Measurements from ENCODE around the gene CHRNA4.

DNA sequence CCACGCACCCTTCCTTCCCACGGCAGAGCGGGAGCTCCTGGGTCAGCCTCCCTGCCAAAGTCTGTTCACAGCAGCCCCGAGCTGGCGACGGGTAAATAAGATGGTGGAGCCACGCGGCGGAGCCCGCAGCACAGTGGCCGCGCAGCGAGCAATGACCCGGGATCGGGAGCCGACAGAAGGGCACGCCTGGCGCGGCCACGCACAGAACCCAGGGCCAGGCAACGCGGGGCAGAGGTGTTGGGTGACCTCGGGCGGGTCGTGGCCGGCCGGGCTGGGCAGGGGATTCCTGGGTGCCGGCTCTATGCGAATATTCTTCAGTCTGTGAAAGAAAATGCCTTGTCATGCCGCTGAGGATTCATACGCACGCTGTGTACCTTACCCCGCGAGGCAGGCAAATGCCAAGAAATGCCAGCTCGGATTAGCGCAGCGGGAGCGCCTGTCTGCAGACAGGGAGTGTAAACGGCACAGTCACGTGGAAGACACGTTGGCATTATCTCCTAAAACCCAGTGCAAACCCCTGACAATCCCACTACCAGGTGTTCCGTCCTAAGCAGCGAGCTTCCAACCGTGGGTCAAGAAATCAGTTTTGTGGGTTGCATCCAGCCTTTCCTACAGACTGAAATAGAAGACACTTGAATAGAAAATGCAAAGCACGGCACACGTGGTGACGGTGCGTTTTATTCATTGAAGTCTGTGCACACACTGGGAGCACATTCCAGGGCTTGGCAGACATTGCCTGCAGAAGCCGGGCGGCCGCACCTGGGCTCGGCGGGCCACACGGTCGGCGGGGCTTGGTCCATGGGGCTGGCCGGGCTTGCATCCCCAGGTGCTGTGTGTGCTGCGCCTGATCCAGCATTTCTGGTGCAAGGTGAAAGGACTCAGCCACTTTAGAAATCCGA is 18.3 kb downstream of the CHRNA4 start:
- TF ChIP-seq POLR2AphosphoS5 (IDR thresholded peaks at IDR 0.05; ENCODE audit: low read depth, low read length) (no peak), SIN3A (IDR thresholded peaks at IDR 0.05; ENCODE audit: borderline replicate concordance, insufficient read depth, low read length) (no peak), TAF1 (IDR thresholded peaks at IDR 0.05; ENCODE audit: borderline replicate concordance, insufficient read depth, low read length) (no peak), FOXP2 (optimal IDR thresholded peaks at IDR 0.05; ENCODE audit: borderline replicate concordance, extremely low read depth, extremely low read length, insufficient read depth) (no peak)
- TF ChIP-seq, protein P1, sequence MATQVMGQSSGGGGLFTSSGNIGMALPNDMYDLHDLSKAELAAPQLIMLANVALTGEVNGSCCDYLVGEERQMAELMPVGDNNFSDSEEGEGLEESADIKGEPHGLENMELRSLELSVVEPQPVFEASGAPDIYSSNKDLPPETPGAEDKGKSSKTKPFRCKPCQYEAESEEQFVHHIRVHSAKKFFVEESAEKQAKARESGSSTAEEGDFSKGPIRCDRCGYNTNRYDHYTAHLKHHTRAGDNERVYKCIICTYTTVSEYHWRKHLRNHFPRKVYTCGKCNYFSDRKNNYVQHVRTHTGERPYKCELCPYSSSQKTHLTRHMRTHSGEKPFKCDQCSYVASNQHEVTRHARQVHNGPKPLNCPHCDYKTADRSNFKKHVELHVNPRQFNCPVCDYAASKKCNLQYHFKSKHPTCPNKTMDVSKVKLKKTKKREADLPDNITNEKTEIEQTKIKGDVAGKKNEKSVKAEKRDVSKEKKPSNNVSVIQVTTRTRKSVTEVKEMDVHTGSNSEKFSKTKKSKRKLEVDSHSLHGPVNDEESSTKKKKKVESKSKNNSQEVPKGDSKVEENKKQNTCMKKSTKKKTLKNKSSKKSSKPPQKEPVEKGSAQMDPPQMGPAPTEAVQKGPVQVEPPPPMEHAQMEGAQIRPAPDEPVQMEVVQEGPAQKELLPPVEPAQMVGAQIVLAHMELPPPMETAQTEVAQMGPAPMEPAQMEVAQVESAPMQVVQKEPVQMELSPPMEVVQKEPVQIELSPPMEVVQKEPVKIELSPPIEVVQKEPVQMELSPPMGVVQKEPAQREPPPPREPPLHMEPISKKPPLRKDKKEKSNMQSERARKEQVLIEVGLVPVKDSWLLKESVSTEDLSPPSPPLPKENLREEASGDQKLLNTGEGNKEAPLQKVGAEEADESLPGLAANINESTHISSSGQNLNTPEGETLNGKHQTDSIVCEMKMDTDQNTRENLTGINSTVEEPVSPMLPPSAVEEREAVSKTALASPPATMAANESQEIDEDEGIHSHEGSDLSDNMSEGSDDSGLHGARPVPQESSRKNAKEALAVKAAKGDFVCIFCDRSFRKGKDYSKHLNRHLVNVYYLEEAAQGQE (IDR thresholded peaks at IDR 0.05; ENCODE audit: insufficient read depth in 1 of 2, low read depth in 2 of 2, low read length in 2 of 2), result no peak

All from PFSK-1 (cell line).